HG02763 (cell line): ENCODE results near the gene SPTBN1.
"Not testable (repeated sequence)": the region's sequence is repeated elsewhere in the genome, so short reads cannot be mapped to it uniquely, and the experiment has no call there.

Experiments used
- ATAC-seq: cut with Tn5 transposase; IDR thresholded peaks from one replicate; pipeline ENCODE4 v1.9.1; 2021; ENCODE audit warnings: mild to moderate bottlenecking, moderate library complexity; ENCODE audit not compliant: unreplicated experiment

SPTBN1 gene

DNA sequence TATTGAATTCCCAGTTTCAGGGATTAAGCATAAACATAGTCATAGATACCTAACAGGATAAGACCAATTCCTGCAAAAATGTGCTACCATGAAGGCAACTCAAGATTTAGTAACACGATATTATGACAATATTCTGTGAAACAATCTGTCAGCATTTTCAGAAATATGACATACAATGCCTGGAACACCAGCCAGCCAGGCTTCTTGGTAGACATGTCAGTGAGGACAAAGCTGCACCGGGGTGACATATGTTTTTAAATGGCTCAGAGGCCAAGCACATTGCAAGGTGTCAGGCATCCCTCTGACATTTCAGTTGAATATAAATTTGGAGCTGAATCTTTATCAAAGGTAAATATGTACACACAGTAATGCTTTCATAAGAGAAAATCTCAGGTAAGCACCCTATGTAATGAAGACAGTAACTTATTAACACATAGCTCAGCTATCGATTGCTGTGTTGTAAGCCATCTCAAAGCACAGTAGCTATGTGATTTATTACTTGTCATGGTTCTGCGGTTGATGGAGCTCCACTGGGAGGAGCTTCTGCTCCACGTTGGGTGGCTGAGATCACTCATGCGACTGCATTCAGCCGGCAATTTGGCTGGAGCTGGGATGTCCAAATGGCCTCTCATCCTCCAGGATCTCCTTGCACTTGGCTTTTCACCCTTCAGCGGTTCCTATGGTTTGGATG lies 235.5 kb downstream of the SPTBN1 start:
- no peak for ATAC-seq

DNA sequence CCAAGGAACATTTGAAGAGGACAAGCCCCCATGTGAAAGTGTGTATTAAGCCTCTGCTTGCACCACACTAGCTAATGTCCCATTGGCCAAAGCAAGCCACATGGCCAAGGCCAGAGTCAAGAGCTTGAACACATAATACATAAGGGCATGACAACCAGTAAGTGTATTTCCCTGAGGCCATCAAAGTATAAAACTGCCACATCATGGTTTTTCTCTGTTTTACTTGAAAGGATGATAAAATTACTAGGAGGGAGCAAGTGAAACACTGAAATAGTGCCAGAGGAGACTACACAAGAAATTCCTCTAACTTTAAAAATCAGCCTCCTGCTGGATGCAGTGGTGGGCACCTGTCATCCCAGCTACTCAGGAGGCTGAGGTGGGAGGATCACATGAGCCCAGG lies 236.4 kb downstream of the SPTBN1 start:
- no peak for ATAC-seq

DNA sequence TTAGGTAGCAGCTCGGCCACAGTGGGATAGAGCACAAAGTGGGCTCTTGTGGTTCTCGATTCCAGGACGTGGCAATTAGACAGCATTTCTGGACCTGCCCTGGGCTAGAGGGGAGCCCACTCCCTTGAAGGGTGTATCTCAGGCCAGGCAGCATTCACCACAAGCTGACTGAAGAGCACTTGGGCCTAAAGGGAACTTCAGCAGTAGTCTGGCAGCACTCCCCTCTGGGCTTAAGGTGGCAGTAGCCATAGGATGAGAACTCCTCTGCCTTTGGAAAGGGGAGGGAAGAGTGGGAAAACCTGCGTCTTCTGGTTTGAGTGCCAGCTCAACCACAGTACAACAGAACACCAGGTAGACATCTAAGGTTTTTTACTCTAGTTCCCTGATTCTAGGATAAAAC lies 239.3 kb downstream of the SPTBN1 start:
- ATAC-seq, result no peak

- ATAC-seq, result no peak
Measured at GRCh38 chr2:54697934-54698333, 241.8 kb downstream of the SPTBN1 start.

GRCh38 chr2:54698926-54699325 lies 242.8 kb downstream of the SPTBN1 start:
- not testable (repeated sequence) for ATAC-seq

- ATAC-seq, result no peak
Measured at GRCh38 chr2:54699665-54700064, 243.5 kb downstream of the SPTBN1 start.

- ATAC-seq, result no peak
Measured at GRCh38 chr2:54701029-54701428, 244.9 kb downstream of the SPTBN1 start.

DNA sequence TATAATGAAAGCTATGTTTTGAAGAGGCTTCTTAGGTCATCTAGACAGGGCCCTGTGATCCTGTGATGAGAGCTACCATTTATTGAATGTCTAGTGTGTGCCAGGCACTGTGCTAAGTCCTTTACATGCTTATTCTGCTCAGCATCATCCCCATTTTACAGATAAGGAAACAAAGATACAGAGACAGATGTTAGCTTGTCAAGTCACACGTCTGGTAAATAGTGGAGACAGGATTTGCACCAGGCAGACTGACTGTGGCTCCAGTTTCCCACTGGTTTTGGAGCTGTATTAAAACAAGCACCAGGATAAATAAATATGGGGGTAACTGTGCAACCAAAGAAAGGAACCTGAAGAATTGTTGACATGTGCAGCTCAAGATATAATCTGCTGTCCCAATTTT lies 248.1 kb downstream of the SPTBN1 start:
- no peak for ATAC-seq

DNA sequence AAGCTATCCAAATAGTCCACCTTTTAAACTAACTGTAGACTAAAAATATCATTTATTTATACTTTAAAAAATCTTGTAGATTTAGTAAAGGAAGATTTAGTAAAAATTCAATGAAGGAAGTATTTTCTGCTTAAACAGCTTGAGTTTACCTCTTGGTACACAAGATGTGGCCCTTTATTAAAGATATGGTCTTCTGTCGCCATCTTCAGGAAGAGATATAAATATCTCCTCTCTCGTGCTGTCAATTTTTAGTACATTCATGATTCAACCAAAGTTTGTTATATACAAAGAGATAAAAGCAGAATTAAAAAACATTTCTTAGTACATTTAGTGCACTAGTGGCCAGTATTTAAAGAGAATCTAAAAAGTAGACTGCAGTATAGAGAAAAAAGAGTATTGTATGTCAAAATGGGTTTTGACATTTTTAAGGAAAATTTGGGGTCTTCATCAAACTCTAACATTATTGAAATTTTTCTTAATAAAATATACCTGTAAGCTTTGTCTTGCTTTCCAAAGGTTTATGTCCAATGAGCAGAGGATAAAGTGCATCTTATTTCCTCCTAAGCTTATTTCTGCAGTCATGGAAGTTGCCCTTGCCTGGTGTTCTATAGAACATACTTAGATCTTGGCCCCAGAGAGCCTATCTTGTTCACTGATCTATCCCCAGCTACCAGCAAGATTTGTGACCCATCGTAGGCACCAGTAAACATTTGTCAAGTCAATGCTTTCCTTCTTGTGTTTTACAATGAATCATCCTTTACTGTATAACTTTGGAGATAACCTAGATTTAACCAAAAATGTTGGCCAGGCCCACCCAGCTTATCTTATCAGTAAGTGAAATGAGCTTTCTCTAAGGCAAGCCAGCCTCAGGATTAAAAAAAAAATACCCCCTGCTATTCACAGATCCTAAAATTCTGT lies 248.8 kb downstream of the SPTBN1 start:
- ATAC-seq, result peak; percentile 50

DNA sequence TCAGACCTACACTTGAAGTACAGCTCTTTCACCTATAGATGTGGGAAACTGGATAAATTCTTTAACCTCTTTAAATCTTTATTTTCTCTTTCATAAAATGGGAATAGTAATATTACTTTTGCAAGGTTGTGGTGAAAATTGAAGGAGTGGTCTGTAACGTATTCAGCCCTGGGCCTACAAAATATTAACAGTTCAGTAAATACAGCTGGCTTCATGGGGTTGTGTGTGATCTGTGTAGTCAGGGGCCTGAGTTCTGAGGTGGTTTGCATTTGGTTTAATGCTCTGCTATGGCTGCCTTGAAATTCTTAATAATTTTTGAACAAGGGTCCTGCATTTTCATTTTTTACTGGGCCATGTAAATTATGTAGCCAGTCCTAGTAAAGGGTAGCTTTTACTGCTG lies 250.5 kb downstream of the SPTBN1 start:
- ATAC-seq, result no peak

GRCh38 chr2:54708584-54709335 lies 252.6 kb downstream of the SPTBN1 start:
- ATAC-seq, result no peak

DNA sequence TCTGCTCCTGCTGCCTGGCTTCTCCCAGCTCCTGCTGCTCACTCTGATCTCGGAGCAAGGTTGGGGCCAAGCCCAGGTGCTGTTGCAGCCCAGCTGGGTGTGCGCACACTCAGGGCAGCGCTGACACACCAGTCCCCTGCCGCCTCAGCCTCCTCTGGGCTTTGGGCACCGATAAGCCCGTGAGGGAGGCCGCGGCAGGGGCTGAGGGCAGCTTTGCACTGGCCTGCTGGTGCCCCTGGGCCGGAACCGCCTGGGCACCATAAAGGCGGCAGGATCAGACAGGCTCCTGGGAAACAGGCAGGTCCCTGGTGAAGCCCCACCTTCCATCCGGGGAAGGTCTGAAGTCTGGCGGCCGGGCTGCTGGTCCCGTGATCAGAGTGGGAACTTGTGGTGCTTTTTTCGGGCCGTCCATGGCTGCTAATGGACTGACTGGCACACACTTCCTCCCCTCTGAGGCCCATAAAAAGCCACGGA lies 253.2 kb downstream of the SPTBN1 start:
- no peak for ATAC-seq

- ATAC-seq, result no peak
Measured at GRCh38 chr2:54710216-54710615, 254.1 kb downstream of the SPTBN1 start.

GRCh38 chr2:54712516-54712915 lies 256.4 kb downstream of the SPTBN1 start:
- no peak for ATAC-seq

GRCh38 chr2:54714996-54715395 lies 258.9 kb downstream of the SPTBN1 start:
- ATAC-seq, result no peak

DNA sequence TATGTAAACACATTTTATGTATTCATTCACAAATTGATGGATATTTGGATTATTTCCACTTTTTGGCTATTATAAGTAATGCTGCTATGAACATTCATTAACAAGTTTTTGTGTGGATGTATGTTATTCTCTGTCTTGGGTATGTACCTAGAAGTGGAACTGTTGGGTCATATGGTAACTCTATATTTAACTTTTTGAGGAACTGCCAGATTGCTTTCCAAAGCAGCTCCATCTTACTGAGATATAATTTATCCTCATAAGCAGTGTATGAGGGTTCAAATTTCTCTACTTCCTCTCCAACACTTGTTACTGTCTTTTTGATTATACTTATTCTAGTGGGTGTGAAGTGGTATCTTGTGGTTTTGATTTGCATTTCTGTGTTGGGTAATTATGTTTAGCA lies 260.2 kb downstream of the SPTBN1 start:
- ATAC-seq, result no peak

DNA sequence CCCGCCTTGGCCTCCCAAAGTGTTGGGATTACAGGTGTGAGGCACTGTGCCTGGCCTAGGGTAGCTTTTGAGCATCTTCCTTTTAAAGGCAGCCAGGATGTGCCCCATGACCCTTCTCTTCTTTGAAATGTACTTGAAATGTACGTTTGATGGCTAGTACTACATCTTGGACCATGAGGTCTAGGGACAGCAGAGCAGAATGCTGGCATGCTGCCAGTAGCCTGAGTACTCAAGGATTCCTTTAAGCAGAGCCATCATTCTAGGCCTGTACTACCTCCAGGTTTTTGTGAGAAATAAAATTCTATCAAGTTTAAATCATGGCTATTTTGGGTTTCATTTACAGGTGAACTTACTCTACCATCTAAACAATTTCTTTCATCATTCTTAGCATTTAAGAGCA lies 264.4 kb downstream of the SPTBN1 start:
- ATAC-seq, result no peak
